GM12864 (cell line): ENCODE results near the gene XPR1.
A peak's percentile ranks its signal among the peaks of the same experiment; 100 is the strongest.

Experiments
- DNase-seq: peaks from one replicate; pipeline ENCODE4 v3.0.0-alpha.2; 2011; ENCODE audit warnings: low read depth
- H3K4me3 ChIP-seq: 2 replicates; pipeline ENCODE4 v1.5.1; 2011; ENCODE audit warnings: mild to moderate bottlenecking, low read depth, low read length, control low read depth
- CTCF ChIP-seq: IDR thresholded peaks from 2 replicates; pipeline ENCODE4 v1.5.1; 2011; ENCODE audit warnings: low read depth, mild to moderate bottlenecking, moderate library complexity, low read length, control low read depth, inconsistent platforms; ENCODE audit errors: missing control alignments

Gene XPR1

GRCh38 chr1:180778782-180779398 lies 147.1 kb downstream of the XPR1 start:
- DNase-seq = peak; percentile 4
- peak; percentile 67 for TF ChIP-seq CTCF

GRCh38 chr1:180779584-180779983 lies 147.8 kb downstream of the XPR1 start:
- DNase-seq = no peak
- no peak overlapping the region for H3K4me3 ChIP-seq
- no peak for TF ChIP-seq CTCF

More at GRCh38 chr1:180778782-180779398, 147.1 kb downstream of the XPR1 start:
- no peak overlapping the region for H3K4me3 ChIP-seq

- TF ChIP-seq CTCF = no peak
- DNase-seq = no peak
- H3K4me3 ChIP-seq = no peak overlapping the region
These were observed 149.9 kb downstream of the XPR1 start for GRCh38 chr1:180781718-180782117.

- TF ChIP-seq CTCF = no peak
- no peak for DNase-seq
- H3K4me3 ChIP-seq = no peak overlapping the region
These were observed 153.5 kb downstream of the XPR1 start for GRCh38 chr1:180785291-180785690.

- H3K4me3 ChIP-seq = no peak overlapping the region
- no peak for TF ChIP-seq CTCF
- no peak for DNase-seq
These were observed 154.1 kb downstream of the XPR1 start for GRCh38 chr1:180785887-180786286.

- no peak for DNase-seq
- no peak for TF ChIP-seq CTCF
- no peak overlapping the region for H3K4me3 ChIP-seq
These were observed 154.8 kb downstream of the XPR1 start for GRCh38 chr1:180786624-180787023.

- no peak for DNase-seq
- H3K4me3 ChIP-seq = no peak overlapping the region
- no peak for TF ChIP-seq CTCF
These were observed 155.9 kb downstream of the XPR1 start for GRCh38 chr1:180787628-180788307.
